GM10266 (cell line): ENCODE data around the gene SYNE2.

Source experiments
- DNase-seq: peaks from one replicate; pipeline ENCODE4 v3.0.0; 2012; ENCODE audit errors: extremely low spot score
- CTCF ChIP-seq: IDR thresholded peaks from 2 replicates; pipeline ENCODE4 v1.5.1; 2012; ENCODE audit warnings: mild to moderate bottlenecking, low read depth; ENCODE audit not compliant: control insufficient read depth, insufficient read depth; ENCODE audit errors: missing control alignments

The SYNE2 gene

GRCh38 chr14:64215274-64215673 is 362.5 kb downstream of the SYNE2 start:
- DNase-seq: no peak
- TF ChIP-seq CTCF: no peak

- DNase-seq: no peak
- no peak for TF ChIP-seq CTCF
These were observed 363.2 kb downstream of the SYNE2 start for GRCh38 chr14:64215978-64216377.

GRCh38 chr14:64217308-64217707 is 364.5 kb downstream of the SYNE2 start:
- TF ChIP-seq CTCF: no peak
- no peak for DNase-seq

- no peak for TF ChIP-seq CTCF
- no peak for DNase-seq
These were observed 365.0 kb downstream of the SYNE2 start for GRCh38 chr14:64217834-64218233.

GRCh38 chr14:64218344-64219240 is 365.8 kb downstream of the SYNE2 start:
- DNase-seq: no peak
- TF ChIP-seq CTCF: no peak

GRCh38 chr14:64220056-64220455 is 367.3 kb downstream of the SYNE2 start:
- no peak for TF ChIP-seq CTCF
- DNase-seq: no peak

- no peak for DNase-seq
- no peak for TF ChIP-seq CTCF
These were observed 367.7 kb downstream of the SYNE2 start for GRCh38 chr14:64220466-64220865.
